HUDEP-2 (cell line): ENCODE measurements around the gene IL12B.
A peak's percentile ranks its signal among the peaks of the same experiment; 100 is the strongest.

ENCODE experiments used
- DNase-seq, 76 experiments: peaks; one replicate each; lab custom pipeline; 2025; ENCODE audit not compliant: unreplicated experiment in 76 of 76; lab: John Stamatoyannopoulos, UW

Gene IL12B

GRCh38 chr5:159336586-159336985 lies 6.3 kb upstream of the IL12B start:
- DNase-seq: no peak

- DNase-seq: no peak
Observed at GRCh38 chr5:159333545-159333925, 3.2 kb upstream of the IL12B start.

- DNase-seq: no peak
Observed at GRCh38 chr5:159332800-159333544, 2.7 kb upstream of the IL12B start.

GRCh38 chr5:159331093-159331973 lies 1.0 kb upstream of the IL12B start:
- peak in 39 of 76 experiments; percentile 2 to 55 (median 22) for DNase-seq

- DNase-seq: no peak
Observed at GRCh38 chr5:159324986-159325385, 5.3 kb downstream of the IL12B start.

GRCh38 chr5:159324102-159324755 lies 6.1 kb downstream of the IL12B start:
- DNase-seq: no peak

GRCh38 chr5:159322180-159322579 lies 8.1 kb downstream of the IL12B start:
- no peak for DNase-seq

- DNase-seq: no peak
Observed at GRCh38 chr5:159319832-159320231, 10.5 kb downstream of the IL12B start.

GRCh38 chr5:159319363-159319762 lies 10.9 kb downstream of the IL12B start:
- peak in 4 of 76 experiments; percentile 2 to 21 (median 10) for DNase-seq

- no peak for DNase-seq
Observed at GRCh38 chr5:159318448-159318847, 11.8 kb downstream of the IL12B start.

GRCh38 chr5:159317849-159318248 lies 12.4 kb downstream of the IL12B start:
- no peak for DNase-seq

- peak in 28 of 76 experiments; percentile 2 to 60 (median 16) for DNase-seq
Observed at GRCh38 chr5:159316519-159317383, 13.5 kb downstream of the IL12B start.

- no peak for DNase-seq
Observed at GRCh38 chr5:159313197-159313596, 17.1 kb downstream of the IL12B start.

GRCh38 chr5:159311063-159311462 lies 19.2 kb downstream of the IL12B start:
- no peak for DNase-seq

GRCh38 chr5:159310511-159310910 lies 19.8 kb downstream of the IL12B start:
- no peak for DNase-seq

GRCh38 chr5:159309689-159310433 lies 20.4 kb downstream of the IL12B start:
- DNase-seq: no peak

GRCh38 chr5:159304961-159305595 lies 25.2 kb downstream of the IL12B start:
- DNase-seq: no peak

- no peak for DNase-seq
Observed at GRCh38 chr5:159303286-159303685, 27.0 kb downstream of the IL12B start.
